Measurements from ENCODE around the gene ARNT2.

DNA sequence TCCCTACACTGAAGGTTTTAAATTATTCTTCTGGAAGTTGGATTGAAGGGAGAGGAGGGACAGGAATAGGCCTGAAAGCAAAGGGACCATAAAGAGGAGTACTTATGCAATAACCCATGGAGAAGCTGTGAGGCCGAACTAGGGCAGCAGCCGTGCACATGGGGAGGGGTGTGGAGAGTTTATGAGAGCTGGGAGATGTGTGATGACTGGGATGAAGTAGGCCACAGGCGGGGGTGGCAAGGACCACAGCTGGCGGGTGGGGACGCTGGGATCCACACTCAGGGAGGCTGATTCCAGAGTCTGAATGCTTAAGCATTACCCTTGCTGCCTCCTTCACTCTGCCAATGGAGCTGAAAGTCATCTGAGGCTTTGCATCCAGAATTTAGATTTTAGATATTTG, 123.8 kb downstream of the ARNT2 start:
- TF ChIP-seq, protein P1, sequence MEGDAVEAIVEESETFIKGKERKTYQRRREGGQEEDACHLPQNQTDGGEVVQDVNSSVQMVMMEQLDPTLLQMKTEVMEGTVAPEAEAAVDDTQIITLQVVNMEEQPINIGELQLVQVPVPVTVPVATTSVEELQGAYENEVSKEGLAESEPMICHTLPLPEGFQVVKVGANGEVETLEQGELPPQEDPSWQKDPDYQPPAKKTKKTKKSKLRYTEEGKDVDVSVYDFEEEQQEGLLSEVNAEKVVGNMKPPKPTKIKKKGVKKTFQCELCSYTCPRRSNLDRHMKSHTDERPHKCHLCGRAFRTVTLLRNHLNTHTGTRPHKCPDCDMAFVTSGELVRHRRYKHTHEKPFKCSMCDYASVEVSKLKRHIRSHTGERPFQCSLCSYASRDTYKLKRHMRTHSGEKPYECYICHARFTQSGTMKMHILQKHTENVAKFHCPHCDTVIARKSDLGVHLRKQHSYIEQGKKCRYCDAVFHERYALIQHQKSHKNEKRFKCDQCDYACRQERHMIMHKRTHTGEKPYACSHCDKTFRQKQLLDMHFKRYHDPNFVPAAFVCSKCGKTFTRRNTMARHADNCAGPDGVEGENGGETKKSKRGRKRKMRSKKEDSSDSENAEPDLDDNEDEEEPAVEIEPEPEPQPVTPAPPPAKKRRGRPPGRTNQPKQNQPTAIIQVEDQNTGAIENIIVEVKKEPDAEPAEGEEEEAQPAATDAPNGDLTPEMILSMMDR (conservative IDR thresholded peaks at IDR 0.05; ENCODE audit: low read length), result no peak
- TF ChIP-seq EZH2phosphoT487 (IDR thresholded peaks at IDR 0.05; ENCODE audit: borderline replicate concordance, low read depth, low read length), result no peak

Measured in OCI-LY7 (cell line).